SK-N-SH treated with all-trans-retinoic acid at 6 μM for 48 hours (cell line): ENCODE measurements around the gene PLA2G12B.

Source experiments
- ATAC-seq: fragments of 200-7000 bp; cut with Tn5 transposase; 3 replicates; pipeline ENCODE4 v1.9.1; 2020; ENCODE audit warnings: mild to moderate bottlenecking, moderate library complexity
- ARNTL ChIP-seq: fragments of 450-650 bp; formaldehyde crosslinking; IDR thresholded peaks from 2 replicates; pipeline ENCODE4 v1.5.0; 2020; ENCODE audit warnings: low read depth, mild to moderate bottlenecking, moderate library complexity, borderline replicate concordance
- BACH2 ChIP-seq: fragments of 250-450 bp; sonication (Bioruptor Pico); IDR thresholded peaks from 2 replicates; pipeline ENCODE4 v1.9.0; 2021; ENCODE audit warnings: mild to moderate bottlenecking, borderline replicate concordance
- CREB5 ChIP-seq: fragments of 250-450 bp; sonication (Bioruptor Pico); IDR thresholded peaks from 2 replicates; pipeline ENCODE4 v1.5.1; 2020; ENCODE audit warnings: low read depth, mild to moderate bottlenecking, moderate library complexity
- CSDC2 ChIP-seq: fragments of 250-450 bp; sonication (Bioruptor Pico); IDR thresholded peaks from 2 replicates; pipeline ENCODE4 v1.5.0; 2020; ENCODE audit warnings: mild to moderate bottlenecking, moderate library complexity
- CSRNP3 ChIP-seq: fragments of 250-450 bp; sonication (Bioruptor Pico); IDR thresholded peaks from 2 replicates; pipeline ENCODE4 v1.5.1; 2021; ENCODE audit warnings: mild to moderate bottlenecking, moderate library complexity
- ESRRG ChIP-seq: fragments of 250-450 bp; sonication (Bioruptor Pico); IDR thresholded peaks from 2 replicates; pipeline ENCODE4 v1.6.1; 2021; ENCODE audit warnings: mild to moderate bottlenecking
- GLIS3 ChIP-seq: fragments of 250-450 bp; sonication (Bioruptor Pico); IDR thresholded peaks from 2 replicates; pipeline ENCODE4 v1.5.0; 2020; ENCODE audit warnings: mild to moderate bottlenecking, moderate library complexity
- ISL1 ChIP-seq: fragments of 250-450 bp; sonication (Bioruptor Pico); IDR thresholded peaks from 2 replicates; pipeline ENCODE4 v2.1.2; 2022; ENCODE audit warnings: mild to moderate bottlenecking, moderate library complexity
- OSR1 ChIP-seq: fragments of 250-450 bp; sonication (Bioruptor Pico); IDR thresholded peaks from 2 replicates; pipeline ENCODE4 v1.8.0; 2022; ENCODE audit warnings: moderate library complexity, mild to moderate bottlenecking, inconsistent platforms
- PATZ1 ChIP-seq: fragments of 250-450 bp; sonication (Bioruptor Pico); IDR thresholded peaks from 2 replicates; pipeline ENCODE4 v1.8.0; 2020; ENCODE audit warnings: mild to moderate bottlenecking, moderate library complexity, borderline replicate concordance
- PPARA ChIP-seq: fragments of 250-450 bp; sonication (Bioruptor Pico); IDR thresholded peaks from 2 replicates; pipeline ENCODE4 v1.5.0; 2020; ENCODE audit warnings: mild to moderate bottlenecking, borderline replicate concordance
- RARB ChIP-seq: fragments of 250-450 bp; sonication (Bioruptor Pico); IDR thresholded peaks from 2 replicates; pipeline ENCODE4 v1.8.0; 2021; ENCODE audit warnings: mild to moderate bottlenecking, moderate library complexity
- SNAI2 ChIP-seq: fragments of 250-450 bp; sonication (Bioruptor Pico); IDR thresholded peaks from 2 replicates; pipeline ENCODE4 v1.5.0; 2020; ENCODE audit warnings: mild to moderate bottlenecking, moderate library complexity
- TCF4 ChIP-seq: fragments of 250-450 bp; sonication (Bioruptor Pico); IDR thresholded peaks from 2 replicates; pipeline ENCODE4 v1.8.0; 2021; ENCODE audit warnings: mild to moderate bottlenecking, moderate library complexity, borderline replicate concordance
- TOX ChIP-seq: fragments of 250-450 bp; sonication (Bioruptor Pico); IDR thresholded peaks from 2 replicates; pipeline ENCODE4 v1.8.0; 2021; ENCODE audit warnings: mild to moderate bottlenecking, moderate library complexity, borderline replicate concordance
- TSHZ2 ChIP-seq: fragments of 250-450 bp; sonication (Bioruptor Pico); IDR thresholded peaks from 2 replicates; pipeline ENCODE4 v1.5.0; 2020; ENCODE audit warnings: mild to moderate bottlenecking, moderate library complexity
- ZC3H10 ChIP-seq: fragments of 250-450 bp; sonication (Bioruptor Pico); IDR thresholded peaks from 2 replicates; pipeline ENCODE4 v1.5.1; 2021; ENCODE audit warnings: mild to moderate bottlenecking, moderate library complexity
- ZFP3 ChIP-seq: fragments of 250-450 bp; sonication (Bioruptor Pico); IDR thresholded peaks from 2 replicates; pipeline ENCODE4 v1.5.0; 2020; ENCODE audit warnings: mild to moderate bottlenecking, moderate library complexity
- ZFP30 ChIP-seq: fragments of 450-650 bp; formaldehyde crosslinking; IDR thresholded peaks from 2 replicates; pipeline ENCODE4 v1.5.0; 2022; ENCODE audit warnings: mild to moderate bottlenecking, moderate library complexity
- ZNF565 ChIP-seq: fragments of 450-650 bp; formaldehyde crosslinking; conservative IDR thresholded peaks from 2 replicates; pipeline ENCODE4 v1.5.0; 2020; ENCODE audit warnings: low read depth, mild to moderate bottlenecking, moderate library complexity
- ZNF70 ChIP-seq: fragments of 450-650 bp; formaldehyde crosslinking; IDR thresholded peaks from 2 replicates; pipeline ENCODE4 v1.5.0; 2020; ENCODE audit warnings: mild to moderate bottlenecking, moderate library complexity
- ZNF8 ChIP-seq: fragments of 450-650 bp; formaldehyde crosslinking; IDR thresholded peaks from 2 replicates; pipeline ENCODE4 v1.5.0; 2020; ENCODE audit warnings: mild to moderate bottlenecking, moderate library complexity

Gene PLA2G12B

GRCh38 chr10:72913287-72913686 is 41.3 kb downstream of the PLA2G12B start (continued):
- TF ChIP-seq GLIS3 (CRISPR knock-in tag) (no peak), PPARA (CRISPR knock-in tag) (no peak), CSRNP3 (CRISPR knock-in tag) (no peak), ISL1 (no peak), PATZ1 (CRISPR knock-in tag) (no peak), ZNF8 (CRISPR knock-in tag) (no peak)

- TF ChIP-seq GLIS3 (CRISPR knock-in tag) (no peak), BACH2 (CRISPR knock-in tag) (no peak), ZNF565 (CRISPR knock-in tag) (no peak), OSR1 (CRISPR knock-in tag) (no peak), ZNF70 (CRISPR knock-in tag) (no peak), CSDC2 (no peak), ZFP3 (no peak), CSRNP3 (CRISPR knock-in tag) (no peak), ZC3H10 (CRISPR knock-in tag) (no peak), PATZ1 (CRISPR knock-in tag) (no peak), ZNF8 (CRISPR knock-in tag) (no peak), ISL1 (no peak), SNAI2 (CRISPR knock-in tag) (no peak), RARB (CRISPR knock-in tag) (no peak), ESRRG (CRISPR knock-in tag) (no peak)
- no peak for ATAC-seq
Measured at GRCh38 chr10:72912736-72913135, 41.9 kb downstream of the PLA2G12B start.

GRCh38 chr10:72911758-72912157 is 42.8 kb downstream of the PLA2G12B start:
- TF ChIP-seq TSHZ2 (CRISPR knock-in tag), result no peak
- no peak for TF ChIP-seq ZC3H10 (CRISPR knock-in tag)
- TF ChIP-seq GLIS3 (CRISPR knock-in tag), result no peak
- no peak for TF ChIP-seq PPARA (CRISPR knock-in tag)
- TF ChIP-seq TCF4 (CRISPR knock-in tag), result no peak
- no peak for TF ChIP-seq RARB (CRISPR knock-in tag)
- no peak for TF ChIP-seq TOX (CRISPR knock-in tag)
- TF ChIP-seq ZFP3, result no peak
- TF ChIP-seq ZNF8 (CRISPR knock-in tag), result no peak
- ATAC-seq, result no peak

GRCh38 chr10:72910705-72911104 is 43.9 kb downstream of the PLA2G12B start:
- TF ChIP-seq ZNF565 (CRISPR knock-in tag), result no peak
- TF ChIP-seq TCF4 (CRISPR knock-in tag), result no peak
- TF ChIP-seq ZC3H10 (CRISPR knock-in tag), result no peak
- no peak for TF ChIP-seq RARB (CRISPR knock-in tag)
- no peak for TF ChIP-seq ZFP30 (CRISPR knock-in tag)
- no peak for TF ChIP-seq PPARA (CRISPR knock-in tag)
- no peak for TF ChIP-seq CREB5 (CRISPR knock-in tag)
- no peak for TF ChIP-seq GLIS3 (CRISPR knock-in tag)
- TF ChIP-seq ARNTL (CRISPR knock-in tag), result no peak
- ATAC-seq, result no peak
